Left lung (tissue), 10 donors: ENCODE measurements around the gene DNM1. TPM values are rescaled to one million over a fixed set of nuclear protein-coding genes. Genes with fewer than 3 reads are reported as not detected.

Source experiments
- ATAC-seq: fragments of 200-7000 bp; cut with Tn5 transposase; one replicate; pipeline ENCODE4 v1.9.1; 2020; ENCODE audit warnings: moderate library complexity
- DNase-seq, 4 donors: peaks; one replicate each; pipeline ENCODE4 v3.0.0-alpha.2; 2013 to 2020
- H3K27ac ChIP-seq, 2 donors: fragments of 200-600 bp; sonication (generic) in 1 of 2; one replicate each; pipeline versions ENCODE4 v1.5.0 to v1.8.0; 2020 to 2021
- H3K27me3 ChIP-seq, 2 donors: fragments of 200-600 bp; sonication (generic) in 1 of 2; one replicate each; pipeline versions ENCODE4 v1.5.0 to v1.8.0; 2020 to 2021
- H3K36me3 ChIP-seq, 2 donors: fragments of 200-600 bp; sonication (generic) in 1 of 2; one replicate each; pipeline versions ENCODE4 v1.5.0 to v1.8.0; 2020 to 2021
- H3K4me1 ChIP-seq, 2 donors: fragments of 200-600 bp; one replicate each; pipeline ENCODE4 v1.8.0; 2021
- H3K4me3 ChIP-seq, 2 donors: fragments of 200-600 bp; sonication (generic) in 1 of 2; one replicate each; pipeline versions ENCODE4 v1.5.0 to v1.8.0; 2020 to 2021; ENCODE audit warnings: mild to moderate bottlenecking in 1 of 2
- H3K9me3 ChIP-seq, 2 donors: fragments of 200-600 bp; sonication (generic) in 1 of 2; one replicate each; pipeline versions ENCODE4 v1.5.0 to v1.8.0; 2020 to 2021
- CTCF ChIP-seq, 2 donors: fragments of 200-600 bp; sonication (generic) in 1 of 2; IDR thresholded peaks; one replicate each; pipeline versions ENCODE4 v1.5.0 to v1.8.0; 2021; ENCODE audit warnings: antibody characterized with exemption in 2 of 2
- intact Hi-C, 2 donors: fragments of 100-400 bp; cut with DNase I; formaldehyde crosslinking; loops; one replicate each; pipeline versions ENCODE4 v1.11.2 to v1.14.2; 2022
- polyA plus RNA-seq, 6 donors: library from polyadenylated mRNA; unstranded; fragments of 120-200 nt; gene quantifications; one replicate each; pipeline ENCODE4 v1.2.1, GENCODE V29; 2013; ENCODE audit not compliant: insufficient read length in 6 of 6
- total RNA-seq, 2 donors: library from RNA; stranded (reverse); fragmentation: NEBNext Ultra II Directional; extraction: Animal tissue kit (Norgen Biotek cat#: 25700); gene quantifications; one replicate each; pipeline ENCODE4 v1.2.1, GENCODE V29; 2021
- donor health status: DM: no; HTN: yes; CAD: no.
- donor health status: DM: no; HTN: no; CAD: no.

DNM1 gene
- total and polyA plus RNA-seq, 8 donors: 9.0 to 90.0 (median 62.2) TPM

- Histone ChIP-seq H3K36me3 (no peaks in the 10 kb centered on the region), H3K9me3 (no peaks in the 10 kb centered on the region), H3K27me3 (peaks cover 8 to 56% of the 10 kb centered on the region in 2 donors), H3K4me3 (no peak overlapping the region), H3K27ac (no peak overlapping the region), H3K4me1 (peaks cover 0 to 21% of the 10 kb centered on the region in 2 donors)
- DNase-seq (no peak), ATAC-seq (no peak)
- TF ChIP-seq CTCF (IDR thresholded peaks at IDR 0.05): no peak
- intact Hi-C loops: no loop called here
Observed at GRCh38 chr9:128205296-128205944, 2.2 kb downstream of the DNM1 start.

GRCh38 chr9:128206484-128206883, 3.3 kb downstream of the DNM1 start:
- H3K27me3 ChIP-seq: peaks cover 8 to 58% of the 10 kb centered on the region in 2 donors
- no peak overlapping the region for H3K27ac ChIP-seq
- no peaks in the 10 kb centered on the region for H3K36me3 ChIP-seq
- no peak for TF ChIP-seq CTCF (IDR thresholded peaks at IDR 0.05)
- H3K4me3 ChIP-seq: no peak overlapping the region
- DNase-seq: no peak
- intact Hi-C loops: no loop called here
- no peak for ATAC-seq
- H3K4me1 ChIP-seq: peaks cover 0 to 21% of the 10 kb centered on the region in 2 donors
- H3K9me3 ChIP-seq: no peaks in the 10 kb centered on the region

- Histone ChIP-seq H3K4me3 (no peak overlapping the region), H3K27me3 (peaks cover 8 to 65% of the 10 kb centered on the region in 2 donors), H3K36me3 (no peaks in the 10 kb centered on the region), H3K4me1 (peaks cover 0 to 21% of the 10 kb centered on the region in 2 donors), H3K9me3 (no peaks in the 10 kb centered on the region), H3K27ac (no peak overlapping the region)
- no peak for ATAC-seq
- intact Hi-C loops: no loop called here
- no peak for DNase-seq
- TF ChIP-seq CTCF (IDR thresholded peaks at IDR 0.05): no peak
Observed at GRCh38 chr9:128206916-128207910, 4.0 kb downstream of the DNM1 start.

- DNase-seq (no peak), ATAC-seq (no peak)
- Histone ChIP-seq H3K9me3 (no peaks in the 10 kb centered on the region), H3K27ac (no peak overlapping the region), H3K4me1 (peaks cover 0 to 13% of the 10 kb centered on the region in 2 donors), H3K4me3 (no peak overlapping the region), H3K36me3 (no peaks in the 10 kb centered on the region), H3K27me3 (peaks cover 8 to 64% of the 10 kb centered on the region in 2 donors)
- intact Hi-C loops: no loop called here
- TF ChIP-seq CTCF (IDR thresholded peaks at IDR 0.05): no peak
Observed at GRCh38 chr9:128208386-128208785, 5.2 kb downstream of the DNM1 start.
